SK-N-SH (cell line): Measurements from ENCODE around the gene IL27RA. TPM values are rescaled to one million over a fixed set of nuclear protein-coding genes. Genes with fewer than 3 reads are reported as not detected.
"Not testable (repeated sequence)": the region's sequence is repeated elsewhere in the genome, so short reads cannot be mapped to it uniquely, and the experiment has no call there.

Experiments used
- CTCF ChIA-PET: fragments of 300-600, 350-600 bp; formaldehyde crosslinking; extraction: SDS; loops from one replicate; lab custom pipeline; 2021; lab: Yijun Ruan, JAX
- POLR2A ChIA-PET: fragments of 350-600 bp; sonication (Branson Sonifier 250); formaldehyde crosslinking; extraction: SDS; loops from one replicate; lab custom pipeline; 2020; ENCODE audit warnings: antibody characterized with exemption, inconsistent platforms; lab: Yijun Ruan, JAX
- DNase-seq: peaks from one replicate; pipeline ENCODE4 v3.0.0; 2012
- H2AFZ ChIP-seq: fragments of 200-600 bp; sonication (generic); 2 replicates; pipeline ENCODE4 v1.8.1; 2016; ENCODE audit warnings: antibody characterized with exemption, mild to moderate bottlenecking, low read depth
- H3F3A ChIP-seq: fragments of 200-600 bp; sonication (generic); replicated peaks from 2 replicates; pipeline ENCODE3; 2016; ENCODE audit warnings: antibody characterized with exemption, mild to moderate bottlenecking; ENCODE audit not compliant: insufficient read depth
- H3K27ac ChIP-seq, 2 experiments: fragments of 200-500 bp in 1 of 2; fragments of 200-600 bp in 1 of 2; sonication (Bioruptor generic) in 1 of 2; sonication (generic), shearing (Covaris generic) in 1 of 2; 2 replicates each; pipeline versions ENCODE4 v1.5.1 to v1.6.1; 2014 to 2016; ENCODE audit warnings: low read depth in 2 of 2, inconsistent platforms in 1 of 2, low read length in 1 of 2, mild to moderate bottlenecking in 1 of 2, mixed read lengths in 1 of 2
- H3K27me3 ChIP-seq: fragments of 200-600 bp; sonication (generic), shearing (Covaris generic); 2 replicates; pipeline ENCODE4 v1.6.1; 2016; ENCODE audit warnings: mixed run types; ENCODE audit not compliant: insufficient read depth
- H3K36me3 ChIP-seq, 2 experiments: fragments of 200-500 bp in 1 of 2; fragments of 200-600 bp in 1 of 2; sonication (Bioruptor generic) in 1 of 2; sonication (generic) in 1 of 2; replicated peaks in 1 of 2; 2 replicates each; pipeline versions ENCODE3 to v1.5.1; 2014 to 2016; ENCODE audit warnings: low read length in 1 of 2, mild to moderate bottlenecking in 1 of 2; ENCODE audit not compliant: insufficient read depth in 2 of 2, control insufficient read depth in 1 of 2
- H3K4me1 ChIP-seq, 2 experiments: fragments of 200-500 bp in 1 of 2; fragments of 200-600 bp in 1 of 2; sonication (Bioruptor generic) in 1 of 2; sonication (generic), shearing (Covaris generic) in 1 of 2; 2 replicates each; pipeline versions ENCODE4 v1.5.1 to v1.6.1; 2014 to 2016; ENCODE audit warnings: low read depth in 1 of 2, low read length in 1 of 2, mixed run types in 1 of 2; ENCODE audit not compliant: insufficient read depth in 2 of 2, control insufficient read depth in 1 of 2
- H3K4me2 ChIP-seq: fragments of 200-600 bp; sonication (generic), shearing (Covaris generic); 2 replicates; pipeline ENCODE4 v1.6.1; 2017; ENCODE audit warnings: mixed run types
- H3K4me3 ChIP-seq, 2 experiments: fragments of 200-500 bp in 1 of 2; fragments of 200-600 bp in 1 of 2; sonication (Bioruptor generic) in 1 of 2; sonication (generic), shearing (Covaris generic) in 1 of 2; 2 replicates each; pipeline versions ENCODE4 v1.5.1 to v1.8.1; 2014 to 2016; ENCODE audit warnings: low read depth in 2 of 2, inconsistent platforms in 1 of 2, low read length in 1 of 2, mild to moderate bottlenecking in 1 of 2, mixed read lengths in 1 of 2, moderate library complexity in 1 of 2
- H3K79me2 ChIP-seq: fragments of 200-600 bp; sonication (generic); 2 replicates; pipeline ENCODE4 v1.8.1; 2017; ENCODE audit warnings: mild to moderate bottlenecking; ENCODE audit not compliant: insufficient read depth
- H3K9ac ChIP-seq: fragments of 200-600 bp; sonication (generic); 2 replicates; pipeline ENCODE4 v1.6.1; 2017; ENCODE audit warnings: mixed run types
- H3K9me2 ChIP-seq: fragments of 200-600 bp; sonication (generic); 2 replicates; pipeline ENCODE4 v1.6.1; 2017; ENCODE audit warnings: mixed run types
- H3K9me3 ChIP-seq: fragments of 200-600 bp; sonication (generic); 2 replicates; pipeline ENCODE4 v1.6.1; 2017; ENCODE audit warnings: mixed run types, mild to moderate bottlenecking, moderate library complexity
- H4K20me1 ChIP-seq: fragments of 200-600 bp; sonication (generic); 2 replicates; pipeline ENCODE4 v1.6.1; 2017; ENCODE audit warnings: mild to moderate bottlenecking, mixed run types; ENCODE audit not compliant: insufficient read depth
- ELF1 ChIP-seq: IDR thresholded peaks from 2 replicates; pipeline ENCODE4 v1.4.0; 2012
- FOSL2 ChIP-seq: IDR thresholded peaks from 2 replicates; pipeline ENCODE4 v1.4.0; 2012; ENCODE audit warnings: low read depth, mild to moderate bottlenecking, moderate library complexity, borderline replicate concordance
- FOXM1 ChIP-seq: IDR thresholded peaks from 2 replicates; pipeline ENCODE4 v1.4.0; 2012; ENCODE audit warnings: low read depth, mild to moderate bottlenecking
- NRF1 ChIP-seq: IDR thresholded peaks from 2 replicates; pipeline ENCODE4 v1.6.1; 2012; ENCODE audit warnings: low read depth, mild to moderate bottlenecking, low read length
- POLR2AphosphoS5 ChIP-seq: IDR thresholded peaks from 2 replicates; pipeline ENCODE4 v1.6.1; 2012; ENCODE audit warnings: low read depth, low read length
- RAD21 ChIP-seq: IDR thresholded peaks from 2 replicates; pipeline ENCODE4 v1.6.1; 2012; ENCODE audit warnings: mild to moderate bottlenecking, low read length
- SIN3A ChIP-seq: IDR thresholded peaks from 2 replicates; pipeline ENCODE4 v1.6.1; 2012; ENCODE audit warnings: low read depth, mild to moderate bottlenecking, low read length, moderate library complexity, borderline replicate concordance
- SMC3 ChIP-seq: IDR thresholded peaks from 2 replicates; pipeline ENCODE4 v1.6.1; 2012; ENCODE audit warnings: low read depth, low read length, improper control_type of control experiment
- YY1 ChIP-seq: IDR thresholded peaks from 2 replicates; pipeline ENCODE4 v1.4.0; 2012; ENCODE audit warnings: low read depth, mild to moderate bottlenecking
- WGBS: methylation state at CpG from one replicate; pipeline ENCODE4 v1.1.6; 2017; ENCODE audit warnings: low lambda C conversion rate; 5-methylcytosine and 5-hydroxymethylcytosine counted together
- polyA plus RNA-seq, 3 experiments: library from polyadenylated mRNA; depleted of rRNA; stranded (reverse); fragments of >200 nt; gene quantifications; 2 replicates each; pipeline ENCODE4 v1.2.3, GENCODE V29; 2012
- TF ChIP-seq, protein P1 (sequence below): fragments of 200-600 bp; sonication (generic); IDR thresholded peaks from 2 replicates; pipeline ENCODE4 v1.6.1; 2017; ENCODE audit warnings: antibody characterized with exemption, mild to moderate bottlenecking, moderate library complexity
- TF ChIP-seq, protein P2 (sequence below): IDR thresholded peaks from 2 replicates; pipeline ENCODE4 v1.4.0; 2012; ENCODE audit warnings: low read depth

Gene IL27RA
- polyA plus RNA-seq, 1 of the 3 experiments (the other 2 are of a cell fraction) = 9.3 TPM

DNA sequence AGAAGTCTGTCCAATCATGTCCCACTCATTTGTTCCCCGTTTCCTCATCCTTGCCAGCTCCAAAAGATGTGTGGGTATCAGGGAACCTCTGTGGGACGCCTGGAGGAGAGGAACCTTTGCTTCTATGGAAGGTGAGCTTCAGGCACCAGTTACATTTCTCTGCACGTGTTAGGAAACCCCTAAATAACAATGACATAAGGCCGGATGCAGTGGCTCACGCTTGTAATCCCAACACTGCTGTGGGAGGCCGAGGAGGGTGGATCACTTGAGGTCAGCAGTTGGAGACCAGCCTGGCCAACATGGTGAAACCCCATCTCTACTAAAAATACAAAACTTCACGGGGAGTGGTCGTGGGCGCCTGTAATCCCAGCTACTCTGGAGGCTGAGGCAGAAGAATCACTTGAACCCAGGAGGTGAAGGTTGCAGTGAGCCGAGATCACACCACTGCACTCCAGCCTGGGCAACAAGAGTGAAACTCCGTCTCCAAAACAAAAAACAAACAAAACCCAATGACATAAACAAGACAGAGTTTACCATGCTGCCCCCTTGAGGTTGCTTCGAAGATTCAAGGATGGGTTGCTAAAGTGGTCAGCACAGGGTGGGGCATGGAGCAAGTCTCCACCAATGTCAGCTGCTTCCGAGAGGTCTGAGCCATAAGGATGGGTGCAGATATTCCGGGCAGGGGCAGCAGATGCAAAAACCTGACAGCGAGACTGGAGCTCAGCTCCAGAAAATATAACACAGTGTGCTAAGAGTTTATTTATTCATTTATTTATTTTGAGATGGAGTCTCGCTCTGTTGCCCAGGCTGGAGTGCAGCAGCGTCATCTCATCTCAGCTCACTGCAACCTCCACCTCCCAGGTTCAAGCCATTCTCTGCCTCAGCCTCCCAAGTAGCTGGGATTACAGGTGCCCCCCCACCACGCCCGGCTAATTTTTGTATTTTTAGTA is 11.4 kb downstream of the IL27RA start:
- H3K9me2 ChIP-seq, H2AFZ ChIP-seq, H3K4me1 ChIP-seq, H3K9ac ChIP-seq, H3K9me3 ChIP-seq, H4K20me1 ChIP-seq, H3F3A ChIP-seq, H3K4me3 ChIP-seq, H3K27me3 ChIP-seq, H3K36me3 ChIP-seq, H3K4me2 ChIP-seq, H3K79me2 ChIP-seq: not testable (repeated sequence)
- TF ChIP-seq, protein P1, sequence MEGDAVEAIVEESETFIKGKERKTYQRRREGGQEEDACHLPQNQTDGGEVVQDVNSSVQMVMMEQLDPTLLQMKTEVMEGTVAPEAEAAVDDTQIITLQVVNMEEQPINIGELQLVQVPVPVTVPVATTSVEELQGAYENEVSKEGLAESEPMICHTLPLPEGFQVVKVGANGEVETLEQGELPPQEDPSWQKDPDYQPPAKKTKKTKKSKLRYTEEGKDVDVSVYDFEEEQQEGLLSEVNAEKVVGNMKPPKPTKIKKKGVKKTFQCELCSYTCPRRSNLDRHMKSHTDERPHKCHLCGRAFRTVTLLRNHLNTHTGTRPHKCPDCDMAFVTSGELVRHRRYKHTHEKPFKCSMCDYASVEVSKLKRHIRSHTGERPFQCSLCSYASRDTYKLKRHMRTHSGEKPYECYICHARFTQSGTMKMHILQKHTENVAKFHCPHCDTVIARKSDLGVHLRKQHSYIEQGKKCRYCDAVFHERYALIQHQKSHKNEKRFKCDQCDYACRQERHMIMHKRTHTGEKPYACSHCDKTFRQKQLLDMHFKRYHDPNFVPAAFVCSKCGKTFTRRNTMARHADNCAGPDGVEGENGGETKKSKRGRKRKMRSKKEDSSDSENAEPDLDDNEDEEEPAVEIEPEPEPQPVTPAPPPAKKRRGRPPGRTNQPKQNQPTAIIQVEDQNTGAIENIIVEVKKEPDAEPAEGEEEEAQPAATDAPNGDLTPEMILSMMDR = peak; percentile 69
- peak; percentile 56 for TF ChIP-seq RAD21
- TF ChIP-seq SMC3 = peak; percentile 30; the same call in 1 of the 2 replicates
- POLR2A ChIA-PET = interaction anchor here (0.5 to 1.4 kb wide), 2 partner anchors 11 to 423 kb away, joined by 3 read pairs; partner anchors contain the start of gene IL27RA
- DNase-seq = peak; percentile 81
- 74% methylated on average over 19 of the region's 19 CpGs for WGBS
- peak overlapping the region in 1 of 2 experiments; percentile 34; a peak in 1 of 4 replicates for H3K27ac ChIP-seq
- CTCF ChIA-PET = interaction anchor here (0.7 to 6.0 kb wide), 32 partner anchors 11 to 467 kb away, joined by 3 to 36 read pairs (median 4); partner anchors contain the start of genes IL27RA, MISP3 and RLN3

DNA sequence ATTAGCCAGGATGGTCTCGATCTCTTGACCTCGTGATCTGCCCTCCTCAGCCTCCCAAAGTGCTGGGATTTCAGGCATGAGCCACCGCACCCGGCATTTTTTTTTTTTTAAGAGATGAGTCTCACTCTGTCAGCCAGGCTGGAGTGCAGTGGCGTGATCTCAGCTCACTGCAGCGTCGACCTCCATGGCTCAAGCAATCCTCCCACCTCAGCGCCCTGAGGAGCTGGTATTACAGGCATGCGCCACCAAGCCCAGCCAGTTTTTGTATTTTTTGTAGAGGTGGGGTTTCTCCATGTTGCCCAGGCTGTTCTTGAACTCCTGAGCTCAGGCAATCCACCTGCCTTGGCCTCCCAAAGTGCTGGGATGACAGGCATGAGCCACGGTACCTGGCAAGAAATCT is 16.3 kb downstream of the IL27RA start:
- ChIA-PET POLR2A (interaction anchor here (1.2 kb wide), 1 partner anchor 9 kb away, joined by 3 read pairs; no protein-coding TSS in a partner anchor), CTCF (interaction anchor here (0.6 to 4.5 kb wide), 19 partner anchors 11 to 1067 kb away, joined by 3 to 34 read pairs (median 3); partner anchors contain the start of genes IL27RA and MISP3)
- H3F3A ChIP-seq, H3K9ac ChIP-seq, H3K4me2 ChIP-seq, DNase-seq, H3K9me2 ChIP-seq, H3K79me2 ChIP-seq, H4K20me1 ChIP-seq, H3K4me3 ChIP-seq, H3K36me3 ChIP-seq, H2AFZ ChIP-seq, H3K9me3 ChIP-seq, H3K27ac ChIP-seq, H3K4me1 ChIP-seq, H3K27me3 ChIP-seq: not testable (repeated sequence)
- 97% methylated on average over 10 of the region's 10 CpGs for WGBS

DNA sequence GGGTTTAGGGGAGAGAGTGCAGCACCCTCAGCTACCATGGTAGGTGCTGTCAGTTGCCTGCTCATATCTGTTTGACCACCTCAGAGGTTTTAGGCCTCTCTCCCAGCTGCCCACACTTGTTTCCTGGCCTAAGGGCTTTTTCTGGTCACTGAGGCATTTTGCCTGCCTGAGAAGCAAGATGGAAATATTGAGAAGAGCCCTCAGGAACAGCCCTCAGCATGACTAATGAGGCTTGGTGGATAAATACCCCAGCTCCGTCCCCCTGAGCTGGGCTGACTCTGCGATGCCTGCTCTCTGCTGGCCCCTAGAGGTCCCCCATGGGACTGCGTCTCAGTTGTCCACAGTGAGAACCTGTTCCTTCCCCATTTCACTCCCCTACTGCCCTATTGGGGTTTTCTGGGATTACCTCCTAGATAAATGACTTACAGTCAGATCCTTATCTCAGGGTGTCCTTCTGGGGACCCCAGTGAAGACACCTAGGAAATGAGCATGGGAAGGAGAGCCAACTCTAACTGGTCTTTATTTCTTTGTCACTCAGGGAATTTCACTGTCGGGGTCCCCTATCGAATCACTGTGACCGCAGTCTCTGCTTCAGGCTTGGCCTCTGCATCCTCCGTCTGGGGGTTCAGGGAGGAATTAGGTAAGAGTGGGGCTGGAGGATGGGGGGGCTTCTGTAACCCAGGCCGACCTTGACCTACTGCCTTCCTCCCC is 17.0 kb downstream of the IL27RA start:
- no peaks in the 10 kb centered on the region for H3F3A ChIP-seq
- H3K27me3 ChIP-seq = no peaks in the 10 kb centered on the region
- DNase-seq = peak; percentile 83
- no peaks in the 10 kb centered on the region for H4K20me1 ChIP-seq
- POLR2A ChIA-PET = interaction anchor here (0.7 to 1.2 kb wide), 3 partner anchors 9 to 167 kb away, joined by 3 read pairs; partner anchors contain the start of gene IL27RA
- no peak overlapping the region for H3K4me2 ChIP-seq
- H3K79me2 ChIP-seq = no peaks in the 10 kb centered on the region
- CTCF ChIA-PET = interaction anchor here (0.6 to 4.5 kb wide), 19 partner anchors 11 to 168 kb away, joined by 3 to 34 read pairs (median 3); partner anchors contain the start of genes IL27RA and MISP3
- no peak overlapping the region for H3K4me3 ChIP-seq
- H3K9ac ChIP-seq = no peak overlapping the region
- H3K9me3 ChIP-seq = no peaks in the 10 kb centered on the region
- no peaks in the 10 kb centered on the region for H3K4me1 ChIP-seq
- 80% methylated on average over 8 of the region's 8 CpGs for WGBS
- H3K36me3 ChIP-seq = no peaks in the 10 kb centered on the region
- no peaks in the 10 kb centered on the region for H3K9me2 ChIP-seq
- H3K27ac ChIP-seq = no peak overlapping the region
- no peak overlapping the region for H2AFZ ChIP-seq
- TF ChIP-seq FOXM1 (no peak), RAD21 (peak; percentile 52), YY1 (no peak), ELF1 (no peak), SMC3 (peak; percentile 31; the same call in 1 of the 2 replicates), SIN3A (no peak), NRF1 (no peak), POLR2AphosphoS5 (no peak), FOSL2 (no peak)
- TF ChIP-seq, protein P2, sequence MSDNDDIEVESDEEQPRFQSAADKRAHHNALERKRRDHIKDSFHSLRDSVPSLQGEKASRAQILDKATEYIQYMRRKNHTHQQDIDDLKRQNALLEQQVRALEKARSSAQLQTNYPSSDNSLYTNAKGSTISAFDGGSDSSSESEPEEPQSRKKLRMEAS = no peak
- TF ChIP-seq, protein P1 = peak; percentile 79
